Right atrium auricular region (tissue), 2 donors: Measurements from ENCODE around the gene CACNA1C. TPM values are rescaled to one million over a fixed set of nuclear protein-coding genes. Genes with fewer than 3 reads are reported as not detected.
A peak's percentile ranks its signal among the peaks of the same experiment; 100 is the strongest.

Experiments used
- DNase-seq: peaks from one replicate; pipeline ENCODE4 v3.0.0-alpha.2; 2019; ENCODE audit warnings: low spot score
- H3K27ac ChIP-seq, 2 donors: fragments of 200-600 bp; sonication (generic); 1 replicate in 1 of 2; 2 replicates in 1 of 2; pipeline ENCODE4 v1.5.1; 2016 to 2019
- H3K27me3 ChIP-seq, 2 donors: fragments of 200-600 bp; sonication (generic); one replicate each; pipeline versions ENCODE4 v1.5.1 to v1.6.0; 2017 to 2019
- H3K36me3 ChIP-seq: fragments of 200-600 bp; sonication (generic); one replicate; pipeline ENCODE4 v1.5.1; 2016
- H3K4me1 ChIP-seq, 2 donors: fragments of 200-600 bp; sonication (generic); one replicate each; pipeline versions ENCODE4 v1.5.1 to v1.6.0; 2017 to 2019
- H3K4me3 ChIP-seq, 2 donors: fragments of 200-600 bp; sonication (generic); 1 replicate in 1 of 2; 2 replicates in 1 of 2; pipeline ENCODE4 v1.5.1; 2017 to 2019; ENCODE audit warnings: mild to moderate bottlenecking in 1 of 2, moderate library complexity in 1 of 2
- H3K9me3 ChIP-seq, 2 donors: fragments of 200-600 bp; sonication (generic); one replicate each; pipeline ENCODE4 v1.5.1; 2019
- CTCF ChIP-seq, 2 donors: fragments of 200-600 bp; sonication (generic); IDR thresholded peaks; one replicate each; pipeline ENCODE4 v1.5.1; 2019; ENCODE audit warnings: antibody characterized with exemption in 2 of 2
- total RNA-seq, 2 donors: library from RNA; depleted of rRNA; stranded (reverse); fragments of >200 nt; gene quantifications; one replicate each; pipeline ENCODE4 v1.1.0, GENCODE V29; 2016

The CACNA1C gene
- total RNA-seq, 2 donors from 2014 or later: 83.1 to 93.6 TPM

DNA sequence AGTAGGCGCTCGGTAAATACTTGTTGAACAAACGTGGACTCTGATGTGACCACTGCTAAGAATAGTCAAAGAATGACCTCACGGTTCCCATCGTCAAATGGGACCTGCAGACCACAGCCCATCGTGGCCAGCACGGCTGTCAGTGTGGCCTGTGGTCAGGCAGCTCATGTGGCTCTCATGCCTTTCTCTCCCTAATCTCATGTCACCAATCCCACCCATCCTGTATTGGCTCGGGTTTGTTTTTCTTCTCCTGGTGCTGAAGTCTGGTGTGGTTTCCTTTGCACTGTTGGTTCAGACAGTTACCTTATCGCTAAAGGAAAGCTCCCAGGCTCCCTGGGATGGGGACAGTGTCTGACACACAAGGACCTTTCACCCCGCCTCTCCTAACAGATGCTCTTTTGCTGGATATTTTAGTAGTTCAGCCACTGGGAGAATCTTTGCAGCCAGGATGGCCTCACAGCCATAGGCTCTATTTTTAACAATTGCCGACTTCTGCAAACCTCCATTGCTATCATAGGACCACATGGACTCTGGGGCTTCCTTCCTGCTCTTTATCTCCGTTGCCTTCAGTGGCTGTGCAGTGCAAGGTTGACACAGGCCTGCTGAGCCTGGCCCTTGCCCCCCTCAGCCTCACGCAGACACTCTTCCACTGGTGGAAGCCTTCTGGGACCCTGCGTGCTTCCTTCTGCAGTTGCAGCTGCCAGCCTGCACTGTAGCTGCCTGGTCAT is 448.8 kb downstream of the CACNA1C start:
- Histone ChIP-seq H3K27ac (peak overlapping the region; percentile 55 to 58), H3K4me3 (no peak overlapping the region), H3K9me3 (no peaks in the 10 kb centered on the region), H3K4me1 (peaks cover 0 to 44% of the 10 kb centered on the region in 2 donors), H3K27me3 (no peaks in the 10 kb centered on the region), H3K36me3 (peaks cover 24% of the 10 kb centered on the region)
- no peak for TF ChIP-seq CTCF (IDR thresholded peaks at IDR 0.05)
- DNase-seq: no peak

DNA sequence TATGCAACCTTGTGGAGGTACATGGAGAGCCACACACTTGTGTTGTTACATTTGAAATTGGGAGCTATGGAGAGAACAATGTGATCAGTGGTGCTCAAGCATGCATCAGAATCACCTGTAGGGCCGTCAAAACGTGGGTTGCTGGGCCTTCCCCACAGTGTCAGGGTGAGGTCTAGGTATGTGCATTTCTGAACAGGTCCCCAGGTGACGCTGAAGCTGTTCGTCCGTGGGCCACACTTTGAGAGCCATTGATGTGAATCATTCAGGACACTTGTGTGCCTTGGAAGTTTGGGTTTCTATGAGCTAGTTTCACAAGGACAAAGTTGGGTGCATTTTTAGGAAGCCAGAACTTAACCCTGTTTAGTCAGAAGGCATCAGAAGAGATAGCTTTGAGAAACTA is 450.2 kb downstream of the CACNA1C start:
- Histone ChIP-seq H3K27ac (peak overlapping the region; percentile 12 to 28), H3K4me1 (peaks cover 0 to 42% of the 10 kb centered on the region in 2 donors), H3K27me3 (no peaks in the 10 kb centered on the region), H3K4me3 (no peak overlapping the region), H3K9me3 (no peaks in the 10 kb centered on the region), H3K36me3 (peaks cover 26% of the 10 kb centered on the region)
- no peak for TF ChIP-seq CTCF (IDR thresholded peaks at IDR 0.05)
- DNase-seq: no peak

GRCh38 chr12:2503762-2504161 is 451.0 kb downstream of the CACNA1C start:
- H3K36me3 ChIP-seq: peaks cover 26% of the 10 kb centered on the region
- no peak for TF ChIP-seq CTCF (IDR thresholded peaks at IDR 0.05)
- H3K4me1 ChIP-seq: peaks cover 0 to 46% of the 10 kb centered on the region in 2 donors
- peak overlapping the region; percentile 12 to 28 for H3K27ac ChIP-seq
- no peak for DNase-seq
- H3K27me3 ChIP-seq: no peaks in the 10 kb centered on the region
- no peaks in the 10 kb centered on the region for H3K9me3 ChIP-seq
- H3K4me3 ChIP-seq: no peak overlapping the region

- H3K36me3 ChIP-seq: peaks cover 22% of the 10 kb centered on the region
- H3K27ac ChIP-seq: peak overlapping the region; percentile 12 to 28
- no peaks in the 10 kb centered on the region for H3K9me3 ChIP-seq
- no peak for TF ChIP-seq CTCF (IDR thresholded peaks at IDR 0.05)
- no peaks in the 10 kb centered on the region for H3K27me3 ChIP-seq
- no peak overlapping the region for H3K4me3 ChIP-seq
- no peak for DNase-seq
- peaks cover 0 to 47% of the 10 kb centered on the region in 2 donors for H3K4me1 ChIP-seq
These were observed 451.8 kb downstream of the CACNA1C start for GRCh38 chr12:2504577-2504976.

- H3K4me1 ChIP-seq: peaks cover 0 to 26% of the 10 kb centered on the region in 2 donors
- H3K27ac ChIP-seq: no peak overlapping the region
- H3K4me3 ChIP-seq: no peak overlapping the region
- peaks cover 24% of the 10 kb centered on the region for H3K36me3 ChIP-seq
- TF ChIP-seq CTCF (IDR thresholded peaks at IDR 0.05): no peak
- H3K9me3 ChIP-seq: no peaks in the 10 kb centered on the region
- H3K27me3 ChIP-seq: no peaks in the 10 kb centered on the region
- DNase-seq: no peak
These were observed 455.0 kb downstream of the CACNA1C start for GRCh38 chr12:2507814-2508213.

DNA sequence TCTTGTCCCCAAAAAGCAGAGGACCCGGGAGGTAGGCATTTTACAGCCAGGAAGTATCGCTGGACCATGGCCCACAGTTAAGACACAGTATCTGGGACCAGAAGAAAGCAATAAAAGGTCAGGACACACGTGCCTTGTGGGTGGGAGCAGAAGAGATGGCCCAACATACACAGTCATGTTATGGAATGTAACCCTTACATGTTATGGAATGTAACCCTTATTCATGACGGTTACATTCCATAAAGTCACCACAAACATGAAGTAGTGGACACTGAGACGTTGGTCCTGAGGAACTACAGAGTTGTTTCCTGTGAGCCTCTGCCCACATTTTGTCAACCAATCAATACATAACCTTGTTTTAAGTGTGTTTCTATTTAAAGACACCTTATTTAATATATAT is 456.4 kb downstream of the CACNA1C start:
- Histone ChIP-seq H3K4me3 (no peak overlapping the region), H3K4me1 (peaks cover 0 to 15% of the 10 kb centered on the region in 2 donors), H3K36me3 (peaks cover 33% of the 10 kb centered on the region), H3K9me3 (no peaks in the 10 kb centered on the region), H3K27me3 (no peaks in the 10 kb centered on the region), H3K27ac (peak overlapping the region in 1 of 2 donors; percentile 38)
- DNase-seq: no peak
- no peak for TF ChIP-seq CTCF (IDR thresholded peaks at IDR 0.05)
